ENCODE results near the gene ABCC1. TPM values are rescaled to one million over a fixed set of nuclear protein-coding genes. Genes with fewer than 3 reads are reported as not detected.

The ABCC1 gene
- total RNA-seq, 1 donor from 2014 or later: 53.7 TPM

- Mint-ChIP-seq H3K4me3 (no peak overlapping the region), H3K9me3 (peaks cover 6% of the 10 kb centered on the region), H3K36me3 (peaks cover 34% of the 10 kb centered on the region), H3K27me3 (no peaks in the 10 kb centered on the region), H3K4me1 (ENCODE audit: unreplicated experiment) (no peaks in the 10 kb centered on the region), H3K27ac (no peak overlapping the region)
- no peak for TF ChIP-seq CTCF (conservative IDR thresholded peaks at IDR 0.05)
- no peak for DNase-seq (ENCODE audit: extremely low spot score, unreplicated experiment)
These were observed 132.8 kb downstream of the ABCC1 start for GRCh38 chr16:16082255-16082654.

- H3K4me3 Mint-ChIP-seq: no peak overlapping the region
- no peak for DNase-seq (ENCODE audit: extremely low spot score, unreplicated experiment)
- no peaks in the 10 kb centered on the region for H3K4me1 Mint-ChIP-seq (ENCODE audit: unreplicated experiment)
- TF ChIP-seq CTCF (conservative IDR thresholded peaks at IDR 0.05): no peak
- peaks cover 6% of the 10 kb centered on the region for H3K9me3 Mint-ChIP-seq
- no peak overlapping the region for H3K27ac Mint-ChIP-seq
- no peaks in the 10 kb centered on the region for H3K27me3 Mint-ChIP-seq
- peaks cover 31% of the 10 kb centered on the region for H3K36me3 Mint-ChIP-seq
These were observed 134.2 kb downstream of the ABCC1 start for GRCh38 chr16:16083421-16084156.

- no peak overlapping the region for H3K27ac Mint-ChIP-seq
- DNase-seq (ENCODE audit: extremely low spot score, unreplicated experiment): no peak
- peaks cover 6% of the 10 kb centered on the region for H3K9me3 Mint-ChIP-seq
- H3K27me3 Mint-ChIP-seq: no peaks in the 10 kb centered on the region
- H3K4me3 Mint-ChIP-seq: no peak overlapping the region
- no peak for TF ChIP-seq CTCF (conservative IDR thresholded peaks at IDR 0.05)
- peaks cover 32% of the 10 kb centered on the region for H3K36me3 Mint-ChIP-seq
- H3K4me1 Mint-ChIP-seq (ENCODE audit: unreplicated experiment): no peaks in the 10 kb centered on the region
These were observed 135.5 kb downstream of the ABCC1 start for GRCh38 chr16:16084874-16085273.

DNA sequence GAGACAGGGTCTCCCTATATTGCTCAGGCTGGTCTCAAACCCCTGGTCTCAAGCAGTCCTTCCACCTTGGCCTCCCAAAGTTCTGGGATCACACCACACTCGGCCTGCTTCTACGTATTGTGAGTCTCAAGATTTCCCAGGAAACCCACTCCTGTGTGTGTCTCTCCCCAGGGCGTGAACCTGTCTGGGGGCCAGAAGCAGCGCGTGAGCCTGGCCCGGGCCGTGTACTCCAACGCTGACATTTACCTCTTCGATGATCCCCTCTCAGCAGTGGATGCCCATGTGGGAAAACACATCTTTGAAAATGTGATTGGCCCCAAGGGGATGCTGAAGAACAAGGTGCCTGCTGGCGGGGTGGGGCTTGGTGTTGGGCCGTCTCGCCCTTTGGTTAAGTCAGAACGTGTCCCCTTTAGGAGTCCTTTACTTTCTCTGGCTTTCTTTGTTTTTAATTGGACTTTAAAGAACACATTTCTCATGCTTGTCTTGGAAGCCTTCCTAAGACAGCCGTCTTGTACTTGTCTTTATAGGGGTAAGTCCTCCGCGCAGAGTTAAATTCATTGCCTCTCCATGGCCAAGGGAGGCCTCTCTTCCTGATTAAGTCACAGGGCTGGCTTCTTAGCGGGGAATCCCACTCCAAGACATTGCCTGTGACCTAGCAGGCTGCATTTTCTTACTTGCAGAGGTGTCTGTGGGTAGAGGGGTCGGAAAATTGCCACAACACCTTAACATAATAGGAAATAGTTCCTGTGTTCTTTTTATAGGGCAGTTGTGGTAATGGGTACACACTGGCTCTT is 137.4 kb downstream of the ABCC1 start:
- Mint-ChIP-seq H3K4me1 (ENCODE audit: unreplicated experiment) (no peaks in the 10 kb centered on the region), H3K9me3 (peaks cover 6% of the 10 kb centered on the region), H3K27me3 (no peaks in the 10 kb centered on the region), H3K4me3 (no peak overlapping the region), H3K27ac (no peak overlapping the region), H3K36me3 (peaks cover 32% of the 10 kb centered on the region)
- DNase-seq (ENCODE audit: extremely low spot score, unreplicated experiment): no peak
- no peak for TF ChIP-seq CTCF (conservative IDR thresholded peaks at IDR 0.05)

- TF ChIP-seq CTCF (conservative IDR thresholded peaks at IDR 0.05): no peak
- Mint-ChIP-seq H3K27me3 (no peaks in the 10 kb centered on the region), H3K4me3 (no peak overlapping the region), H3K9me3 (no peaks in the 10 kb centered on the region), H3K27ac (no peak overlapping the region), H3K4me1 (ENCODE audit: unreplicated experiment) (no peaks in the 10 kb centered on the region), H3K36me3 (peaks cover 17% of the 10 kb centered on the region)
- no peak for DNase-seq (ENCODE audit: extremely low spot score, unreplicated experiment)
These were observed 140.8 kb downstream of the ABCC1 start for GRCh38 chr16:16090238-16090637.
